Mononuclear cell (primary cell): ENCODE measurements around the gene AKR1B15. TPM values are rescaled to one million over a fixed set of nuclear protein-coding genes. Genes with fewer than 3 reads are reported as not detected.
"Not testable (repeated sequence)": the region's sequence is repeated elsewhere in the genome, so short reads cannot be mapped to it uniquely, and the experiment has no call there.

Experiments
- H3K27me3 ChIP-seq: 2 replicates; pipeline ENCODE4 v1.6.0; 2011; ENCODE audit warnings: low read length, control low read depth; ENCODE audit not compliant: insufficient read depth
- H3K4me1 ChIP-seq: 2 replicates; pipeline ENCODE4 v1.5.1; 2011; ENCODE audit warnings: mild to moderate bottlenecking, low read length, control low read depth; ENCODE audit not compliant: insufficient read depth
- H3K4me3 ChIP-seq: 2 replicates; pipeline ENCODE4 v1.5.1; 2011; ENCODE audit warnings: mild to moderate bottlenecking, low read length, moderate library complexity
- H3K9me3 ChIP-seq: 2 replicates; pipeline ENCODE4 v1.5.1; 2011; ENCODE audit warnings: low read depth, mild to moderate bottlenecking, control low read depth, low read length
- total RNA-seq: library from RNA; depleted of rRNA; stranded (reverse); fragments of >200 nt; gene quantifications from one replicate; pipeline ENCODE4 v1.2.3, GENCODE V29; 2012

AKR1B15 gene
- total RNA-seq, 1 donor, result not detected

- H3K9me3 ChIP-seq, result not testable (repeated sequence)
Observed at GRCh38 chr7:134569962-134570361, 21.1 kb downstream of the AKR1B15 start.

GRCh38 chr7:134571101-134571500, 22.2 kb downstream of the AKR1B15 start:
- Histone ChIP-seq H3K4me3 (no peak overlapping the region), H3K9me3 (no peaks in the 10 kb centered on the region), H3K27me3 (no peaks in the 10 kb centered on the region), H3K4me1 (no peaks in the 10 kb centered on the region)

More at GRCh38 chr7:134569962-134570361, 21.1 kb downstream of the AKR1B15 start:
- H3K4me3 ChIP-seq, H3K4me1 ChIP-seq, H3K27me3 ChIP-seq: not testable (repeated sequence)

- Histone ChIP-seq H3K27me3 (no peaks in the 10 kb centered on the region), H3K4me1 (no peaks in the 10 kb centered on the region), H3K4me3 (no peak overlapping the region), H3K9me3 (no peaks in the 10 kb centered on the region)
Observed at GRCh38 chr7:134571746-134572461, 23.0 kb downstream of the AKR1B15 start.

GRCh38 chr7:134574322-134574721, 25.4 kb downstream of the AKR1B15 start:
- Histone ChIP-seq H3K4me1 (no peaks in the 10 kb centered on the region), H3K4me3 (no peak overlapping the region), H3K27me3 (no peaks in the 10 kb centered on the region), H3K9me3 (no peaks in the 10 kb centered on the region)

GRCh38 chr7:134584290-134584689, 35.4 kb downstream of the AKR1B15 start:
- peaks cover 2% of the 10 kb centered on the region for H3K27me3 ChIP-seq
- H3K4me3 ChIP-seq, result no peak overlapping the region
- H3K4me1 ChIP-seq, result no peaks in the 10 kb centered on the region
- no peaks in the 10 kb centered on the region for H3K9me3 ChIP-seq

- H3K27me3 ChIP-seq, result no peaks in the 10 kb centered on the region
- H3K4me1 ChIP-seq, result no peaks in the 10 kb centered on the region
- H3K9me3 ChIP-seq, result no peaks in the 10 kb centered on the region
- H3K4me3 ChIP-seq, result no peak overlapping the region
Observed at GRCh38 chr7:134585897-134586296, 37.0 kb downstream of the AKR1B15 start.

- H3K27me3 ChIP-seq, result no peaks in the 10 kb centered on the region
- no peaks in the 10 kb centered on the region for H3K9me3 ChIP-seq
- H3K4me1 ChIP-seq, result no peaks in the 10 kb centered on the region
- no peak overlapping the region for H3K4me3 ChIP-seq
Observed at GRCh38 chr7:134587750-134588149, 38.8 kb downstream of the AKR1B15 start.

GRCh38 chr7:134589491-134589941, 40.6 kb downstream of the AKR1B15 start:
- Histone ChIP-seq H3K9me3 (no peaks in the 10 kb centered on the region), H3K4me1 (peaks cover 4% of the 10 kb centered on the region), H3K4me3 (no peak overlapping the region), H3K27me3 (no peaks in the 10 kb centered on the region)

GRCh38 chr7:134593530-134594392, 44.9 kb downstream of the AKR1B15 start:
- Histone ChIP-seq H3K4me1 (peaks cover 4% of the 10 kb centered on the region), H3K9me3 (no peaks in the 10 kb centered on the region), H3K4me3 (no peak overlapping the region), H3K27me3 (peaks cover 3% of the 10 kb centered on the region)

GRCh38 chr7:134594877-134595276, 46.0 kb downstream of the AKR1B15 start:
- Histone ChIP-seq H3K27me3 (peaks cover 3% of the 10 kb centered on the region), H3K9me3 (no peaks in the 10 kb centered on the region), H3K4me1 (peaks cover 4% of the 10 kb centered on the region), H3K4me3 (no peak overlapping the region)

- peaks cover 3% of the 10 kb centered on the region for H3K27me3 ChIP-seq
- H3K4me1 ChIP-seq, result peaks cover 12% of the 10 kb centered on the region
- no peak overlapping the region for H3K4me3 ChIP-seq
- no peaks in the 10 kb centered on the region for H3K9me3 ChIP-seq
Observed at GRCh38 chr7:134599371-134599770, 50.5 kb downstream of the AKR1B15 start.

- no peaks in the 10 kb centered on the region for H3K9me3 ChIP-seq
- H3K4me1 ChIP-seq, result peaks cover 12% of the 10 kb centered on the region
- peaks cover 3% of the 10 kb centered on the region for H3K27me3 ChIP-seq
- H3K4me3 ChIP-seq, result no peak overlapping the region
Observed at GRCh38 chr7:134601459-134601858, 52.5 kb downstream of the AKR1B15 start.

- Histone ChIP-seq H3K27me3 (peaks cover 11% of the 10 kb centered on the region), H3K9me3 (no peaks in the 10 kb centered on the region), H3K4me3 (no peak overlapping the region), H3K4me1 (peaks cover 15% of the 10 kb centered on the region)
Observed at GRCh38 chr7:134602881-134603451, 54.1 kb downstream of the AKR1B15 start.

- Histone ChIP-seq H3K9me3 (no peaks in the 10 kb centered on the region), H3K4me1 (peaks cover 15% of the 10 kb centered on the region), H3K4me3 (no peak overlapping the region), H3K27me3 (peaks cover 7% of the 10 kb centered on the region)
Observed at GRCh38 chr7:134605978-134606923, 57.3 kb downstream of the AKR1B15 start.
